ENCODE data around the gene KAT6B.
"Not testable (repeated sequence)": the region's sequence is repeated elsewhere in the genome, so short reads cannot be mapped to it uniquely, and the experiment has no call there.

The KAT6B gene

DNA sequence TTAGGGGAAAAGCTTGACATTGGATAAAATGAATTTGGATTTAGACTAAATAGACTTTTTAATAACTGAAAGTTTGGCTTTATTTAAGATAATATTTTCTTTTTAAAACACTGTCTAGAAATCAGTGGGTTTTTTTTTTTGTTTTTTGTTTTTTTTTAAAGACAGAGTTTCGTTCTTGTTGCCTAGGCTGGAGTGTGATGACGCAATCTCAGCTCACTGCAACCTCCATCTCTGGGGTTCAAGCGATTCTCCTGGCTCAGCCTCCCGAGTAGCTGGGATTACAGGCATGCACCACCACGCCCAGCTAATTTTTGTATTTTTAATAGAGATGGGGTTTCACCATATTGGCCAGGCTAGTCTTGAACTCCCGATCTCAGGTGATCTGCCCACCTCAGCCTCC, 66.9 kb downstream of the KAT6B start:
- not testable (repeated sequence) for FAIRE-seq

DNA sequence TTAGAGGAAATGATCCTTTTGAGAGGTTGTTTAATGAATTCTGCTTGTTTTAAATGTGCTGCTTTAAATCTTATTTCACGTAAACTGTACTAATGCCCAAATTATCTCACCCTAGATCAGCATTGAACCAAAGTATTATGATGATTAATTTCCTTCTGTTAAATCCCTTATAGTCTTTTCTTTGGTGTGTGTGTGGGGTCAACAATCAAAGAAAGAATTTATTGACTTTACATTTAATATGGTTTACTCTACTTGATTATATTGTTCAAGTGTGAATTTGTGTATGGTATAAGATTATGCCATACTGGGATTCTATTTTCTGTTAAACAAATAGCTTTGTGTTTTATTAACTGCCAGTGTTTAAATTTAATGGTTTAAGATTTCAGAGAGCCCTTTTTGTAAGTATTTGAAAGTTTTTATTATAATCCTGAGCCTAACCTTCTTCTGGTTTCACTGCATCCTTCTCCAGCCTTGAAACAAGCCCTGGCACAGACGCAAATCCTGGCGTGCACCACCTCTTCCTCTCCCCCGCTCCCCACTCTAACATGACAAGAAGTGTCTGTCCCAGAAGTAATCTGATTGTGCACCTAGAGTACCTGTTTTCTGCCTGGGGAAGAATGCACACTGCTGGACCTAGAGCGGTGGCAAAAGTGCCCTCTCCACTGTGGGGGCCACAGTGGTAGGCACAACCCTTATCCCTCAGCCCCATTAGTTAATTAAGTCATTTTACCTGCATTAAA, 70.6 kb downstream of the KAT6B start:
- FAIRE-seq: peak; percentile 9

DNA sequence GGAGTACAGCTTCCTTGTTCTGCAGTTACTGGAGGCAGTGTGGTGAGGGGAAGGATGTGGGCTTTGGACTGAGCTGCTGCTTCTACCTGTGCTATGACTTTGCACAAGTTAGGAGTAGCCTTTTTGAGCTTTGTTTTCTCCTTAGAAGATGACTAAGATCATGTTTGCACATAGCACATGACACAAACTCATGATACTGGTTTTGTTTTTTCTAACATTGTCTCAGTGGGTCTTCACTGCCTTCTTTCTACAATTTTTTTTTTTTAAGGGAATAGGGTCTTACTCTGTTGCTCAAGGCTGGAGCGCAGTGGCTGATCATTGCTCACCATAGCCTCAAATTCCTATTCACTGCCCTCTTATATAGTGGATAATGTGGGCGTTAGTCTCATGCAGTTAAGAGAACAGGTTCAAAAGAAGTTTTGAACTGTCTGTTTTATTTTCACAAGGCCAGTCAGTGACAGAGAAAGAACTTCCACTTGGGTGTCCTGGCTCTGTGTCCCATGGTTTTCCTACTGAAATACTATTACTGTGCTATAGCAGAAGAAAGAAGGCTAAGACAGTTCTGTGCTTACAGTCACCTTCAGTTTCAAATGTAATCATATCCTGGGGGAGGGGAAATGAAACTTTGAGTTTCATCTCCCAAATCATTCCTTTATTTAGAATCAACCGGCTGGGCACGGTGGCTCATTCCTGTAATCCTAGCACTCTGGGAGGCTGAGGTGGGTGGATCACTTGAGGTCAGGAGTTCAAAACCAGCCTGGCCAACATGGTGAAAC, 72.0 kb downstream of the KAT6B start:
- no peak for FAIRE-seq

DNA sequence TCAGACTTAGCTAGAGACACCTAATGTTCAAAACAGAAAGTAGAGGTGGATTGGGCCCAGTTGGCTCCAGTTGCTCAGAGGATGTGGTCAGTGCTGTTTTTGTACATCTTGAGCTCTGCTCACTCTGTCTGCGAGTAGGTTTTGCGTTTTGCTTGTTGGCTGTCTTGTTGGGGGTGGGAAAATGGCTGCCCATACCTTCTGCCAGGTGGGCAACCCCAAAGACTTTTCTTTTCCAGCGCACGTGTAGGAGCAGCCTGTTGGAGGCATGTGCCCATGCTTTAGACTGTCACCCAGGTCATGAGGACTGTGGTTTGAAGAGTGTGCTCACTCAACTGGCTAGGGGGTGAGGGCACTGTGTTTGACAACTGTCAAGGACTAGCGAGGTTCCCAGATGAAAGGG, 73.9 kb downstream of the KAT6B start:
- no peak for FAIRE-seq

DNA sequence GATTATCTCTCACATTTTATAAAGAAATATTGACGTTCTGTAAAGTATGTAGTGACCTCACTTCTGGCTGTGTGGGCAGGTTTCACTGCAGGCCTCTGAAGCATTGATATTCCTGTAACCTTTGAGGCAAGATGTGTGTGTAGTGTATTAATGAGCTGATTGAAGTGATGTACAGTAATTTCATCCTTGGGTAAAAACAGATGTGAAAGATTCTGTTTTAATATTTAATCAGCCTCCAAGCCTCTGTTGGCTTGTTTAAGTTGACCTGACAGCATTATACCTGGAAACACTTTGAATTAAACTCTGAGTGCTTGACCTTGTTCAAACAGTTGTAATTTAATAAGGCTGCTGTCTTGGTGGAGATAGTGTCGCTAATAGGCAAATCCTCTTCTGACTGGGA, 74.9 kb downstream of the KAT6B start:
- FAIRE-seq: no peak

DNA sequence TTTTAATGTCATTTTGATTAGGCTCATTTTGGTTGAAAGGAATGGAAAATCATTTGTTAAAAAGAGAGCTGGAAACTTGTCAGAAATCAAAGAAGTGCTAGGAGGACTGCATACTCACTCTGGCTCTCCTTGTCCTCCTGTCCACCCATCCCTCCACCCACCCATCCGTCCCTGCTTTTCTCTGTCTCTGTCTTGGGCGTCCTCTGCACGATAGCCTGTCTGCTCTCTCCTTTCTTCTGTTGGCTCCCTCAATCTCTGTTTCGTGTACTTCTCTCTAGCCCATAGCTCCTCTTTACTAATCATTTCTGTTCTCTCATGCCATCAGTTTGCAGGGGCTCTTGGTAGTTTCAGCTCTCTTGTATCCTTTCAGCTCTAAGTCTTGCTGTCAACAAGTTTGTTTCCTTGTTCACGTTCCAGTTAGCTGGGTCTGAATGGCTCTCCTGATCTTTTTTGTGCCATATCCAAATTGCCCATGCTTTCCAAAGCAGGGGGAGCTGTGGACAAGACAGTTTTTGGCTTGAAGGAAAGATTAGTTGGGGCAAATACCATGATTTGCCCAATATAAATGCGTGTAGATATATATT, 75.6 kb downstream of the KAT6B start:
- FAIRE-seq: no peak

DNA sequence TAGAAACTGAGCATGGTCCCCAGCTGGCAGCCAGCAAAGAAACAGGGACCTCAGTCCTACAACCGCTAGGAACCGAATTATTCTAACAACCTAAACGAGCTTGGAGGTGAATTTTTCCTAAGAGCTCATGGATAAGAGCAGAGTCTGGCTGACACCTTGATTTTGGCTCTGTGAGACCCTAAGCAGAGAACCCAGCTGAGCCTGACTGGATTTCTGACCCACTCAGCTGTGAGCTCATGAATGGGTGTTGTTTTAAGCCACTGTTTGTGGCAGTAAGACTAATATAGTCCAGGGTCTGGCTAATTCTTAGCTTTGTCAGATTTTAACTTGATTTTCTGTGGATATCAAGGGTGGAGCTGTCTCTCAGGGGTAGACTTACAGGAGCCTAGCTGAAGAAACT, 77.1 kb downstream of the KAT6B start:
- FAIRE-seq: no peak

DNA sequence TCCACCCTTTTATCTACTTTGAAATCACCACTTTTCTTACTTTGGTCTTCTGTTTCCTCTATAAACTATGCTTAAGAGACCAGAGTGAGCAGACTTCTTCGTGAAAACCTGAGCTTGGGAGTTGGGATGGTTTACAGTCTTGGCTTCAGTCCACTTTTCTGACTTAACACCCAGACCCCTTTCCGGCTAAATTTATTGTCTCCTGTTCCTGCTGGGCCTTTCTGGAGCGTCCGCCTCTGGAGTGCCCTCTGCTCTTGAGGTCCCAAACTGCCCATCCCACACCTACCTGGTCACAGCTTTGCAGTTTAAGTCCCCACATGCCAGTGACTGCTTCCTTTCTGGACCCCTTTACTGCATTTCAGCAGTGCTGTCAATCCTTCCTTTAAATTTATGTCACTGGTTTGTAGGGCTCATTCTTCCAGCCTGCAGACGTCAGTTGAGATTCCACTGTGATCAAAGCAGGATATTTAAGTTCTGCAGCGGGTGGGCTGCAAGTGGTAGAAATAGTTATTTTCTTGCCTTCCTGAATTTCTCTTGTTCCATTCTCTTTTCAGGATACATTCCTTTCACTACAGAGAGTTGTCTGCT, 80.3 kb downstream of the KAT6B start:
- no peak for FAIRE-seq

DNA sequence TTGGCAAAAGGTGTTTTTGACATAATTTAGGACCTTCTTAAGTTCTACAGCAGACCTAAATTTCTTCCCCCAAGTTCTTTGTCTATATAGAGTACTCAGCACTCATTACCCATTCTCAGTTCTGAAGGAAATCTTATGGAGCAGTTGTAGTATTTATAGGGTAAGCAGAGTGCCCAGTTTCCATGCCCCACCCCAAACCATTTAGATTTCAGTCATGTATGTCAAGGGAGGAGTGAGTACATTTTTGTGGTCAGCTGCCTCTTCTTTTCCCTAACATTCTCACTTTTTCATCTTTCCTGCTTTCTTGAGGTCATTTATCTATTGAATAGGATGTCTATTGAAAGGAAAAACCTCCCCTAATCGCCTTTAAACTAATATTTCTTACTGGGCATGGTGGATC, 83.3 kb downstream of the KAT6B start:
- FAIRE-seq: no peak

DNA sequence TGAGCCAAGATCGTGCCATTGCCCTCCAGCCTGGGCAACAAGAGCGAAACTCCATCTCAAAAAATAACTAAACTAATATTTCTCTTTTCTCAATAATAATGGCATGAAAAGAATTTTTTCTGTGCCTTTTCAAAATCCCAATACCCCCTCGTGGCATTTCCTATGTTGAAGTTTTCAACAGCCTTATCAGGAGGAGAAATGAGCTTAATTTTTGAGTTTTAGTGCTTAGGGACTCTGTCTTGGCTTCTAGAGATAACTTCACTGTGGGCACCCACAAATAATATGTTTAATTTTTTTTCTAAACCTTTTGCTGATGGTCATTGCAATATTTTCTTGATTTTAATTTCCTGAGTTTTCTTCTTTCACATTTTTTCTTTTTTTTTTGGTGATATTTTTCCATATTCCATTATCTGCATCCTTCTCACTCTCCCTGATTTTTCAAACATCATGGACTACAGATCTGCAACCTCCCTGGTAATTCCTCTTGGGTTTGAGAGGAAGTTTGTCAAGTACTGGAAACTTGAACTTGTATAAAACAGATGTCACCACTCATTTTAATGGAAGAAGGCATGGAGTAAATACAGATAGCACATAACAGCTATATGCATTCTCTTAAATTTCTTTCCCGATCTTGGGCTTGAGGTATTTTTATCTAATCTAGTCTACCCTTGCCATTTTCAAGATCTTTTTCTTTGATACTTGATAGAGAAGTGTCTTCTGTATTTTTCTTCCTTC, 84.0 kb downstream of the KAT6B start:
- FAIRE-seq: no peak

DNA sequence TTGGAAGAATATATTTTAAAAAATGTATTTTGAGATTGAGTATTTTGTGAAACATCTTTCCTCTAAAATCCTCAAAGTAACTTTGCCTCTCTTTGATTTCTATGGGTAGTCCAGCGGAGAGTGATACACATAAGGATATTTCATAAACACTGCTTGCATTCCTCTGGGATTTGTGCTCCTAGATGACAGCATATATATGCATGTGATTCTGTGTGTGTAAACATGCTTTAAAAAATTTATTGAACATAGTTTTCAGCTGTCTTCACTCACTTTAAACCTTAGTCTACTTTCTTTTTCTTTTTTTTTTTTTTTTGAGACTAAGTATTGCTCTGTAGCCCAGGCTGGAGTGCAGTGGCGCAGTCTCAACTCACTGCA, 84.6 kb downstream of the KAT6B start:
- FAIRE-seq: no peak

DNA sequence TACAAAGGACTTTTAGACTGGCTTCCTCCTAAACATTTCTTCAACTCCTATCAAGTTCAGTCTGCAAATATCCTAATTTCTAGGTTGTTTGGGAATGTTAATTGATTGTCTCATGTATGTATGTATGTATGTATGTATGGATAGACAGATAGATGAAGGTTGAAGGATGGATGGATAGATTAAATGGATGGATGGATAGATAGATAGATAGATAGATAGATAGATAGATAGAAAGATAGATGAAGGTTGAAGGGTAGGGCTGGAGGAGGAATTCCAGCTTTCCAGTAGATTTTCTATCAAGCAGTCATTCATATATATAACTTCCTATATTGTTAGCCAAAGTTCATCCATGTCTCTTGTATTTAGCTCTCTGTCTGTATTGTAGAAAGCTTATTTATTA, 85.8 kb downstream of the KAT6B start:
- no peak for FAIRE-seq

DNA sequence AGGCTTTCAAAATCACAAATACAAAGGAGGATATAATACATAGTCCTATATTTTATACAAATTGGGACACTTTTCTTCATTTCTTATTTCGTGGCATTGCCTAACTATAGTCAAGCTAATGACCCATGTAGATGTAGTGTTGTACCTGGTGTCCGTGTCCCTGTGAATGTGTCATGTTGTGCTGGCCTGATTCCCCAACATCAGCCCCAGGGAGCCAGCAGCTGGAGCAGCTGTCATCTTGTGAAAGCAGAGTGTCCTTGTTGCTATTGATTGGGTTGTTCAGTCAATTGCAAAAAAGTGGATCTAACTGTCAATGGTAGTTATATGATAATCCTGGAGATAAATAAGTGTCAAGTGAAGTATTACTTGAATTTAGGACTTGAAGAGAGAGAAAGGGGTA, 86.3 kb downstream of the KAT6B start:
- FAIRE-seq: no peak

DNA sequence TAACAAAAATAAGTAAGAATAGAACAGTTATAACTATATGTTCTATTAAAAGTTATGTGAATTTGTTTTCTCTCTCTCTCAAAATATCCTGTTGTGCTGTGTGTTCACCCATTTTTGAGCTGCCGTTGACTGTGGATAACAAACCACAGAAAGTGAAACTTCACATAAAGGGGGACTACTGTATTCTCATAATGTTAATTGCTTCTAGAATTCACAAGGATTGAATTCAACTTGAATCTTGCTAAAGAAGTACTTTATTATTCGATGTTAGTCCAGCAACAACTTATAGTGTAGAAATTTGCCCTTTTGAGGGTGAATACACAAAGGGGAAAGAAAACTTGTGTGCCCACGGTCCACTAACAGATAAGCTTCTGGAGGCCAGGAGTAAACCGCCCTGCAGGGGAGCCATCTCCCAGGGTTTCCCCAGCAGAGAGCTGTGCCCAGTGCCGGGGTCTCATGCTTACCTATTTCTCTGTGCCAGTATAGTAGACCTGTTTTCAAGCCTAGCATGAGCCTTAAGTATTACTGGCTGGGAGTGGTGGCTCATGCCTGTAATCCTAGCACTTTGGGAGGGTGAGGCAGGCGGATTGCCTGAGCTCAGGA, 87.1 kb downstream of the KAT6B start:
- no peak for FAIRE-seq

DNA sequence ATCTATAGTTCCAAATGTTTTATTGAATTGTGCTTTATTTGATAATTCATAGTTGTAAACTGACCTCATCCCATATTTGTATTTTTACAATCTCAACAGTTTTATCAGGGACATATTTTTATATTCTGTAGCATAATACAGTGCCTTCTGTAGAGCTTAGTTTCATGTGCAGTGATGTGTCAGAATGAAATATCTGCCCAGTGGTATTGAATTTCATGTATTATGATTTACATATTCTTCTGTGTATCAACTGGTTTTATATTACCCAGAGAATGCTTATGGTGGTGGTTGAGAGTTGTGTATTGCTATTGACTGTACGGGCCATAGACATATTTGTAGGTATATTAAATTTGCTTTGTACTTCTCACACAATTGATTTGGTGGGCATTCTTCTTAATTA, 89.9 kb downstream of the KAT6B start:
- FAIRE-seq: no peak

DNA sequence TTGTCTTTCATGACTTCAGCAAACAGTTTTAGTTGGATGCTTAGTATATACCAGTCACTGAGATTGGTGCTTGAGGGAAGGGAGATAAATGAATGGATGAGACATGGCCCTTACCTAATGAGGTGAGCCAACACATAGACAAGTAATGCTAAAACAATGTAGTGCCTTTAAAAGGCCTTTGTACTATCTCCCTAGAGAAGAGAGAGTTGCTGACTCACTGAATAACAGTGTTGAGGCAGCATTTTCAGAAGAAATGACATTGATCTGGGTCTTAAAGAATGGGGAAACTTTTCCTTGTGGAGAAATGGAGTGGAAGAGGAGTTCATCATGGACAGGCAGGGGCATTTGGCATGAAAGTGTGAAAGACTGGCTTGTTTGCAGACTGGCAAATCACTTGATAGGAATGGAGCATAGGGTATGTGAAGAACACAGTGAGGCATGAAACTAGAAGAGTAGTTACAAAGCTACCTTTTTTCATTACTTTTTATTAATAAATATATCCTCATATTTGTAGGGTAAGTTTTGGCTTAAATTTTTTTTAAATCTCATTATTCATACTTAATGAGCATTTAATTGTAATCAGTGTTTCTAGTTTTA, 91.2 kb downstream of the KAT6B start:
- FAIRE-seq: no peak

DNA sequence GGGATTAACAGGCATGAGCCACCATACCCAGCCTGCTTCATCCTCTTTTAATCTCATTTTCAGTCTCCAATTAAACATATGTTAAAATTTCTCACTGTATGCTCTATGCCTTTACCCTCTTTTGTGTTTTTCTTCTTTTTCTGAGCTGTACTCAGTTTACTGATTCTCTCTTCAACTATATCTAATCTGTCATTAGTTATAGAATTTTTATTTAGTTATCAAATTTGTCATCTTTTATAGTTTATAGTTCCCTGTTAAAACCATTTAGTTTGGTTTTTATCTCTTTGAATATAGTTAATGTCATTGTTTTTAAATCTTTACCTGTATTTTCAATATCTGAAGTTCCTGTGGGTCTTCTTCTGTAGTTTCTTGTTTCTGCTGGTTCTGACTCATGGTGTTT, 93.3 kb downstream of the KAT6B start:
- FAIRE-seq: no peak

DNA sequence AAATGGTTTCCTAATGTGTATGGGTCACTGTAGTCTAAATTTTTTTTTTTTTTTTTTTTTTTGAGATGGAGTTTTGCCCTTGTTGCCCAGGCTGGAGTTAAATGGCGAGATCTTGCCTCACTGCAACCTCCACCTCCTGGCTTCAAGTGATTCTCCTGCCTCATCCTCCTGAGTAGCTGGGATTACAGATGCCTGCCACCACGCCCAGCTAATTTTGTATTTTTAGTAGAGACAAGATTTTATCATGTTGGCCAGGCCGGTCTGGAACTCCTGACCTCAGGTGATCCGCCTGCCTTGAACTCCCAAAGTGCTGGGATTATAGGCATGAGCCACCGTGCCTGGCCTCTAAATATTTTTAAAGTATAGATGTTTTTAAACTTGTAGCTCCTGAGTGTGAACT, 94.7 kb downstream of the KAT6B start:
- FAIRE-seq: not testable (repeated sequence)

DNA sequence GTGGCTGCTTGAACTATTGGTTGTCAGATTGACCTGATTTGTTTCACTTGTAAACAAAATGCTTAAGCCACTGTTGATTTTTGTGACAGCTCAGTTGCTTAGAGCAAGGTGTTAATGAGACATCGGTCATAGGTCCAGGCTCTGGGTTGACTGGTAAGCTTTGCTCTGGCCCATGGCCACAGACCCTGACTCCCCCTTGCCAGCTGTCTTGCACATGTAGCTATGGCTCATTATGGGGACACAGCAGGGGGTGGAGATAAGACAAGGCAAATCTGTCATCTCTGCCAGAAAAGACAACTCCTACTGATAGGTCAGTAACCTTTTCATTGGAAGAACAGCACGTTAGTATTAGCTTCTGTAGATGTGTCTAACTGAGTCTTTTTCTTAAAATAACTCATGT, 95.3 kb downstream of the KAT6B start:
- FAIRE-seq: no peak

DNA sequence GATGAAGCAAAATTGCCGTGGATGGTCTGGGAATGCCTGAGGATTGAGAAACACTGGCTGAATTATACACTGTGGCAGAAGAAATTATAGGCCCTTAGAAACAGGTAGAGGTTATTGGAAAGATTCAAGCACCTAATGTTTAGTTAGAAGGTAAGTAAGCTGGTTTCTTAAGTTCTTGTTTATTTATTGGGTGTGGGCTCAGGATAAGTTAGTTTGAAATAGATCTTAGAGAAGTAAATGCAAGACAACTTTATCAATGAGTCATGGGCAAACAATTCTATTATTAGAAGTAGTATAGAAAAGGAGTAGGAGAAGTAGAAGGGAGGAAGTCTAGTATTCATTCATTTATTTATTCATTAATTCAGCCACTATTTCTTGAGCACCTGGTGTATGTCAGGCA, 96.5 kb downstream of the KAT6B start:
- FAIRE-seq: no peak

DNA sequence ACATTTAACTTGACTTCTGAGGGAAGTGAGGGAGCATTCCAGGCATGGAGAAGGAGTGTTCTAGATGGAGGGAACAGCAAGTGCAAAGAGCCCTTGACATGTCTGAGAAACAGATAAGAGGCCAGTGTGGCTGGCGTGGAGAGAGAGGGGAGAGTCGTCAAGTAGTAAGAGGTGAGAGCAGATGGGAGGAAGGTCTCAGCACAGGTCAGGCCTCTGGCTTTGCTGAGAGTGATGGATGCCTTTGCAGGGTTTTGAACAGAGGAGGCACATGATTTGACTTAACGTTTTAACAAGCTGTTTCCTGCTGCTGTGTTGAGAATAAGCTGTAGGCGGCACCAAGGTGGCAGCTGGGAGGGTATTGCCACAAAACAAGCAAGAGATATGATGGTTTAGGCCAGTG, 97.2 kb downstream of the KAT6B start:
- FAIRE-seq: no peak

DNA sequence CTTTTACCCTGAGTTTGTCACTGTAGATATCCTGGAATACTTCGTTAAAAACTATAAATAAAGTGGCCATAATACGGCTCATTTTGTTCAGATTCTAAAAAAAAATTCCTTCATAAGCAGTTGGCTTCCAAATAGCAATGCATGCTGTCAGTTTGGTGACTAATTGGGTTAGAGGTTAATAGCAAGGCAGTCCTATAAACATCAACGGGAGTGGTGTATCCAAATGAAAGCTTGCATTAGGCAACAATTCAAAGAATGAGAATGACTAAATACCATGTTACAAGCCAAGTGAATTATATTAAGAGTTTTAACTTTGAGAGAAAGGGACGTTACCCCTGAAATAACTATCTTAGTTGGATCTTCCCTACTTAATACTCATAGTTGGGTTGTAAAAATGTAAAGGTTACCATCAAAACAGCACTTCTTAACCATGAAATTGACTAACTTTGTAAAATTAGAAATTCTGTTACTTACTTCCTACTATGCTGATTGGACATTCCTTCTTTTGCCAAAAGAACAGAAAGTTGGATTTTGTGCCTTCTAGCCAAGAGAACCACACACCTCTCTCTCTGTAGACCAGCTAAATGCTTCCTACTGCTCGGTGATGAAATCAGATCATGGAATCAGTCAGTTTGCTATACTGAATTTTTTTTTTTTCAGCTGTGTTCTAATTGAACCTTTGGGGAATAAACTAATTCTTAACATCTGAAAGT, 98.0 kb downstream of the KAT6B start:
- FAIRE-seq: no peak

Data from A204.1 (cell line).